Adrenal gland (tissue), 5 donors: Measurements from ENCODE around the gene SMCR8.

Experiments used
- POLR2A ChIP-seq, 2 donors: fragments of 450-650 bp; IDR thresholded peaks; one replicate each; pipeline ENCODE4 v1.6.1; 2017; ENCODE audit warnings: antibody characterized with exemption in 2 of 2, mild to moderate bottlenecking in 2 of 2, moderate library complexity in 1 of 2
- TF ChIP-seq, protein P1 (sequence below), 6 experiments: fragments of 450-650 bp in 4 of 6; fragments of 200-600 bp in 2 of 6; sonication (generic) in 1 of 6; IDR thresholded peaks; 1 replicate in 5 of 6; 2 replicates in 1 of 6; pipeline versions ENCODE4 v1.5.1 to v1.8.0; 2016 to 2021; ENCODE audit warnings: antibody characterized with exemption in 6 of 6, mild to moderate bottlenecking in 2 of 6, moderate library complexity in 1 of 6
- donor health status: DM: no; HTN: no; CAD: no.

DNA sequence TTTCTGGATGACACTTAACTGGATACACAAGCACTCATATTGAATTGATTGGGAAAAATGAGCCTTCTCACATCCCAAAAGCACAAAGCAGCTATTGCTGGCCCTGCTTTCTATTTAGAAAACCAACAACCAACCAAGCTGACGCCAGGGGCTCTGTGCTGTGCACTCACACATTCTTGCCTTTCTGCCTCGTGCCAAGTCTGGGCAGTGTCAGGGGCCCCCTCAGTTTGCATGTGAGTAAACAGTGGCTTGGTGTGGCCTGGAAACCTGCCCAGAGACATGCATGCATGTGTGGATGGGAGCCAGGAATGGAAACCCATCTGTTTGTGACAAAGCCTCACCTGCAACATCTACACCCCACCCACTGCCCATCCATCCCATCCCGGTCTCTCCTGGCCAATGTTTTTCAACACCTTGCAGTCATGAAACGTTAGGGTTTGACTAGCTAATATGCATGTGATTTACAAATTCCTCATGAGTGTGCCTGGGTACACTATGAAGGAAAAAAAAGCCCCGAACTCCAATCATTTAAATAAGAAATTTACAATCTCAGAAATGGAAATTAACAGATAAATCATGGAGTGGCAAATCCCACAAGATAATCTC is 34.2 kb upstream of the SMCR8 start:
- TF ChIP-seq, protein P1, sequence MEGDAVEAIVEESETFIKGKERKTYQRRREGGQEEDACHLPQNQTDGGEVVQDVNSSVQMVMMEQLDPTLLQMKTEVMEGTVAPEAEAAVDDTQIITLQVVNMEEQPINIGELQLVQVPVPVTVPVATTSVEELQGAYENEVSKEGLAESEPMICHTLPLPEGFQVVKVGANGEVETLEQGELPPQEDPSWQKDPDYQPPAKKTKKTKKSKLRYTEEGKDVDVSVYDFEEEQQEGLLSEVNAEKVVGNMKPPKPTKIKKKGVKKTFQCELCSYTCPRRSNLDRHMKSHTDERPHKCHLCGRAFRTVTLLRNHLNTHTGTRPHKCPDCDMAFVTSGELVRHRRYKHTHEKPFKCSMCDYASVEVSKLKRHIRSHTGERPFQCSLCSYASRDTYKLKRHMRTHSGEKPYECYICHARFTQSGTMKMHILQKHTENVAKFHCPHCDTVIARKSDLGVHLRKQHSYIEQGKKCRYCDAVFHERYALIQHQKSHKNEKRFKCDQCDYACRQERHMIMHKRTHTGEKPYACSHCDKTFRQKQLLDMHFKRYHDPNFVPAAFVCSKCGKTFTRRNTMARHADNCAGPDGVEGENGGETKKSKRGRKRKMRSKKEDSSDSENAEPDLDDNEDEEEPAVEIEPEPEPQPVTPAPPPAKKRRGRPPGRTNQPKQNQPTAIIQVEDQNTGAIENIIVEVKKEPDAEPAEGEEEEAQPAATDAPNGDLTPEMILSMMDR (IDR thresholded peaks at IDR 0.05), result no peak
- TF ChIP-seq POLR2A (IDR thresholded peaks at IDR 0.05), result no peak
